Muscle of back (tissue), 11 donors: Measurements from ENCODE around the gene C1orf116. TPM values are rescaled to one million over a fixed set of nuclear protein-coding genes. Genes with fewer than 3 reads are reported as not detected.
"Not testable (repeated sequence)": the region's sequence is repeated elsewhere in the genome, so short reads cannot be mapped to it uniquely, and the experiment has no call there.

Source experiments
- DNase-seq, 3 donors: peaks; one replicate each; pipeline versions ENCODE4 v3.0.0 to v3.0.0-alpha.2; 2013
- polyA plus RNA-seq, 10 donors: library from polyadenylated mRNA; unstranded; fragments of 120-200 nt; gene quantifications; one replicate each; pipeline ENCODE4 v1.2.1, GENCODE V29; 2013; ENCODE audit not compliant: insufficient read length in 10 of 10

C1orf116 gene
- polyA plus RNA-seq, 10 donors, result 0.06 to 3.1 (median 0.11) TPM

DNA sequence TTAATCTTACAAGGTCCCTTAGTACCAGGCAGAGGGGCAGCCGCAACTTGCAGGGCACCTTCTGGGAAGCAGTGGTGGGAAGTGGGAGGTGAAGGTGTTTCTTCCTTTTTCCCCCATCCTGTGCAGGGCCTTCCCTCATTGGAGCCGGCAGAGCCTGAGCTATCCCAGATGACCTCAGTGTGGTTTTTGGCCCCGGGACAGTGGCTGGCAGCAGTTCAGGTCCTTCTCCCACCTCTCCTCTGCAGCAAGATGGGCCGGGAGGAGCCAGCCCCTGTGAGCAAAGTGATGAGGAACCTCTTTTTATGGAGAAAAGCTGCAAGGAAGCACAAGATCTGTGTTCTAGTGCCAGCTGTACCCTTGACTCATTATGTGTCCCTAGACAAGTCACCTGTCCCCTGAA lies 27.3 kb upstream of the C1orf116 start:
- DNase-seq, result no peak

DNA sequence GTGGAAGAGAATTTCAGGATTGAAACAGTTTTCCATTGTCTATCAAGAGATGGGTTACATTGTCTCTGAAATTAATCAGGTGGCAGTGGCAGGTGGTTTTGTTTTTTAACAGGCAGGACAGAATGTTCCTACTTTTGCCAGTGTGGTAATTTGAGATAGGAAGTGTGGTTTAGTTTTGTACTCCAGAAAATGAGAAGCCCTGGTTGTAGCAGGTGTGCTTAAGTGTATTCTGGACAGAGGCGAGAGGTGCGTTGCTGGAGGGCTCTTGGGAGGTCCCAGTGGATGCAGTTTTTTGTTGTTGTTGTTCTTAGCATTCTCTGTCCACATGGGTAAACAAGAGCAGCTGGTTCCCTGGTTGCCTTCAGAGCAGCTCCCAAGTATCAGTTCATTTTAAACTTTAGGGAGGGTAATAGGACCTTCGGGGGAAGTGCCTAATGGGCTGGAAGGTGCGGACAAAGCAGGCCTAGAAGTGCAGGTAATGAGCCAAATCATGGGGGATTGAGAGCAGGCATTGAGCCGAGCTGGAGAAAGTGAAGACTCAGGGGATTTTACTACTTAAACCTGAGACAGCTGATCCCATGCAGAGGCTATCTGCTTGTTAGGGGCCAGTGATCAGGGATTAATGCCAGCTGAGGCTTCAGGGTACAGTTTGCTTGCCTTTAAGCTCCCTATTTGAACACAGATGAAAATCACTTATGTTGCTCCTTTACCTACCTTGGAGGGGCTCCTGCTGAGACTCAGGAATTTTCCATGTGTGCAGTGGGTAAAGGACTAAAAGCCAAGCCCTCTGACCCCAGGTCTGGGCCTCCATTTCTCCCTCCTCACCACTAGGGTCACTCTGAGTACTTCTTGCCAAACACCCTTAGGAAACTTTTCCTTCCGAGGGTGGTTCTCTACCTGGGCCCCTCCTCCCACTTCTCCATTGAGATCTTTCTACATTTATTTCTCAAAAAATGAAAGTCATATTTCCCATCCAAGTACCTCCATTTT lies 26.6 kb upstream of the C1orf116 start:
- DNase-seq, result no peak

DNA sequence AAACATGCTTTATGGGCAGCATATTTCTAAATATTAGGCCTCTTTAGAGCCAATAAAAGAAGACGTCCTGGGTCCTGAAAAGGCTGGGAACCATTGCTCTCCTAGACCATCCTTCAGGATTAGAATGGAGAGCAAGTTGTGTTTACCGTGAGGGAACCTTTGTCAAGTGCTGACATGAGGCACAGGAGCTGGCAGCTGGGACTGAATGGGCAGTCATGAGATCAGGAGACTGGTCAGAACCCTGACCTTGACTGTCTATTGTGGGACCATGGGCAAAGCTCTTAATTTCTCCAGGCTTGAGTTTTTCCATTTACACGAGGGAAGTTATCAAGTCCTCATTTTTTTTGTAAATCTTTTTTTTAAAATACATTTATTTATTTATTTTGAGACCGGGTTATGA lies 25.7 kb upstream of the C1orf116 start:
- no peak for DNase-seq

DNA sequence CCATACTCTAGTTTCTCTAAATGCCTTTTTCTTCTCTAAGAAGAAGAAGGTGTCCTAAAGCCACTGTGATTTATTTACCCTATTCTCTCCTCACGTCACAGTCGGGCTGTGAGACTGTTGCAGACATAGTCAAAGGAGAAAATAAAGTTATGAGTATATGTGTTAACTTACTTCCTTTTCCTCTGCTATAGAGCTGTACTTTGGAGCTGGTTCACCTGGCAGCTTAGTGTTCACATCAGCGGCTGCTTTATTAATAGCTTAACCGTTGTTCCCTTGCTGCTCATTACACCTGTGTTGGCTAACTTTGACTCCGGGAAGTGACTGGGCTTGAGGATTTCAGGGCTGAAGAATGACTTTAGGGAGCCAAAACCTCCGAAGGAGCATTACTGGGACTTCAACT lies 24.1 kb upstream of the C1orf116 start:
- no peak for DNase-seq

DNA sequence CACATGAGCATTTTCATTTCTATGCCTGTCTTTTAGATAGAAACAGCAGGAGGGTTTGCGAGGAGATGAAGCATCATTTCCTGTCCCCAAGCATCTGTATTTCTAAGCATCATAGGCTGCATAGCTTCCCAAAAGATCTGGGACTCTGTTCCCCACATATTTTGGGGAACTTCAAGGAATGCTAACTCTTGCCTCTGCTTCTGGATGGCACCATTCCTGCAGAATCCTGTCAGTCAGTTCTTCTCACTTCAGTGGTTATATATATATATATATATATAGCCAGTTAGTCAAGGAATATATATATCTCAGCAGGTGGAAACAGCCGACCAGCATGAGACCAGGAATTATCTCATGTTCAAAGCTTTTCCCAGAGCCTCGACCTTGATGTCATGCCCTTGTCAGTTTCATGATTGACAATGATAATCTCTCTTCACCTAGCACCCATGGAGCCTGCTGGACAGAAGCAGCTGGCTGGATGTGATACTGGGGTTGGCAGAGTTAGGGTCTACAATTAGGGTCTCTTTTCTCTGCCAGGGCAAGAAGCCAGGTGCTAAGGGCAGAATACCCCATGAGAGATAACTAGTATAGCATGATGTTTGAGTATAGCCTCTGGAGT lies 22.9 kb upstream of the C1orf116 start:
- DNase-seq, result no peak

DNA sequence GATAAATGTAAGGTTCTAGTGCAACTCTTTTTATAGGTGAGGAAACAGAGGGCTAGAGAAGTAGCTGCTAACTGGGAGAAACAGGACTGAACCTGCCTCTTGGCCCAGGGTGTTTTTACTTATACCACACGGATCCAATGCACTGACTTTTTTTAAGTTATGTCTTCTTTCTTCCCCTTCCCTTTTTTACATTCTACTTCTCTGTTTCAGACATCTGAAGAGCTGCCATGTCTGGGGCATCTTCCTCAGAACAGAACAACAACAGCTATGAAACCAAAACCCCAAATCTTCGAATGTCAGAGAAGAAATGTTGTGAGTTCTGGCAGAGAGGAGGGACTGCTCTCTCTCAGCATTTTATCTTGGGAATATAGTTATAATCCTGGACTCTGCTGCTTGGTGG lies 21.9 kb upstream of the C1orf116 start:
- DNase-seq, result no peak

DNA sequence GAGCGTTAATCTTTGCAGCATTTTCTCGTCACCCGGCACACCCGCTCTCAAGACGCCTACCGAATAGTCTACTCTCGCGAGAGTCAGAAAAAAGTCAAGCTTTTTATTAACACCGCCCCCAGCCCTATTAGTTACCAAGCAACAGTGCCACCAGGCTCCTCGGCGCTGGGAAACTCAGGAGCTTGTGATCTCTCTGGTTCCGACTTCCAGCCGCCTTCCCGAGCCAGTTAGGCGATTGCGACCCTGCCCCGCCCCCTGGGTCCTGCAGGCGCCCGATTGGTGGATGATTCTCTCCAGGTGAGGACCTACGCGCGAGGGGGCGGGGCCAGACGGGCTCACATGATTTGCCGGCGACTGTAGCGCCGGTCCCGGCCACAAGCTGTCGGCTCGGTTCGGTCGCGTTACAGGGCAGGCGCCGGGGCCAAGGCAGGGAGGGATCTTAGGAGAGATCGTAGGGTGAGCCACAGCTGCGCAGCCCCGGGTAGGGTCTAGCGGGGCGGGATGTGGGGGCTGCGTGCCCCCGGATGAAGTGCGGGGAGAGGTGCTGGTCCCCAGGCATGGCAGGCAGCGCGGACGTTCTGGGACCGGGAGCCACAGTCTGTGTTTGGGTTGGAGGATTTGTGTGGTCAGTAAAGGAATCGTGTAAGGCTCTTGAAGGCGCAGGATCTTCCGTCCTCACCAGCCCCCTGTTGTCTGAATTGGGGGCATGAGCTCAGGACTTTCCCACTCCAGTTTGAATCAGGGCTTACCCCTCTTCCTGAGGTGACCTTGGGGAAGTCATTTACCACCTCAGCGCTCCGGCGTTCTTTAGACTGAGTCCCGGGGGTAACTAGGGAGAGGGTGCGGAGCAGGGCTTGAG lies 20.6 kb upstream of the C1orf116 start, which contains the start of gene PFKFB2:
TSS of gene PFKFB2 (plus strand) at position 365 of the 859 bp plus-strand sequence. CDS start 1,443 bp downstream, outside the sequence.
- peak; percentile 88 to 95 (median 90) for DNase-seq

DNA sequence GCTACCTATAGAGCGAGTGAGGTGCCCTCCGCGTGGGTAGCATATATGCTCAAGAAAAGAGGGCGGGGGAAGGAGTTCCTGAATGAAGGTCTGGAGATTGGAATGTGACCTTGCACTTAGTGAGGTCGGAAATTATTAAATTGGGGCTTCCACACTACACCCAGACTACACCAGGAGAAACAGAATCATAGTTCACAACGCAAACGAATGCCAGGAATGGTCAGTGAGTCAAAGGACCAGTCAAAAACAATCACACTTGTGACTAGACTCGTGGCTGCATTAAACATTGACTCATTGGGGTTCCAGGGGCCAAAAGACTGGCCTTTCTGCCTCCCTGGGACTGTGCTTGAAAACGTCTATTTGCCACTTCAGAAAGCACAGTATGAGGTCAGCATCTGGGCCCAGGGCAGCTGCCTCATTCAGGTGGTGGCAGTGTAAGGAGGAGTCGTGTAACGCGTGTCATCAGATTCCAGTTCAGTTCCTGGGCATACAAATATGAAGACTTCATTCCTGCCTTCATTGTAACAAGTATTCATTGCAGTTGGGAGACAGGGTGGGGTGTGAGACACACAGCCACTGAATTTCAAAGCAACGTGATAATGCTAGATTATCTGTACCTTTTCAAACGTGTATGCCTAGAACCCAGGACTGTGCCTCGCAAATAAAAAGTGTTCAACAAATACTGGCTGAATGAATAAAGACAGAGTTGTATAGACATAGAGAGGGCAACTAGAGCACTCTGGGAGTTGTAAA lies 18.8 kb upstream of the C1orf116 start, which contains the start of gene YOD1:
TSS of gene YOD1 (minus strand) at position 18 of the 753 bp plus-strand sequence. CDS start 178 bp downstream, outside the sequence.
- no peak for DNase-seq

DNA sequence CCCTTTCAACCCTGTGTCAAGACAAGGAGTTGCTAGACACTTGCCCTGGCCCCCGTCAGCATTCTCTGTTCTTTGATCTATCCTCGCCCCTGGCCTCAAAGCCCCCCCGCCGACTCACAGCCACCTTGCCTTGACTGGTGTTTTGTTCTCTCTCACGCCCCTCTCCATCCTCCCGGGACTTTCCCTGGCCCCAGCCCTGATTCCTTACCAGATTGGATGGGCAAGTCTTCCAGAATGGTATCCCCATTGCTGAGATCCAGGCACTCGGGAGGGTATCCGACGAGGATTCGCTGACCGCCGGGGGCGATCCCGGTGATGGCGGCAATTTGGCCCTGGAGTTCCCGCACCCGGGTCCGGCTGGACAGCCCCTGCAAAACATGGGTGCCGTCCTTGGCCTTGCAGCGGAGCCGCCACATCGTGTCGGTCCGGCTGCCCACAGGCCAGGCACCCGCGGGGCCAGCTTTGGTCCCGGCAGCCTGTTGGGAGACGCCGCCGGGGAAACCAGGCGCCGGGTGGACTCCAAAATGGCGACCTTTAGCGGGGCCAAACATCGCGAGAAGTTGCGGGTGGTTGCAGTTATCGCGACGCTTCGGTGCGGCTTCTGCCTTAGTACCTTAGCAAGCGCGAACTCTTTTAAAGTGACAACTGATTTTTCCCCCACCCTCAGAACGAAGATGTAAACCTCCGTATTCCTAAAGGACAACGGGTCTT lies 18.1 kb upstream of the C1orf116 start:
- peak; percentile 90 to 97 (median 95) for DNase-seq

DNA sequence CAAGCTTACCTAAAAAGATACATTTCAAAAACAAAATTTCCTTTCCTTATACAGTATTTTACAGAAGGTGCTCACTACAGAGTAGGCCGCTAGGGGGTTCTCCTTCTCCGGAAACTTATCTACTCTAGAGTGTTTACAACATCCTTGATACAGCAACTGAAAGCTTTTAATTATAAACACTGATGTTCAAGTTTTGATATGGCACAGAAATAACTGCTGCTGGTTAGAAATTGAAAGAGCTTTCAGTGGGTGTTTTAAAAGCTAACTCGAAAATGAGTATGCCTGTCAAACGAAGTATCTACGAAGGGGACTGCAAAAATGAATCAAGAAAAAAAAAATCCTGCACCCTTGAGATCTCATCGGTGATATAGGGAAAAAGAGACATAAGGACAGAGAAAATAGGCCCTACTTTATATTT lies 17.4 kb upstream of the C1orf116 start:
- DNase-seq, result peak; percentile 39 to 72 (median 49)

DNA sequence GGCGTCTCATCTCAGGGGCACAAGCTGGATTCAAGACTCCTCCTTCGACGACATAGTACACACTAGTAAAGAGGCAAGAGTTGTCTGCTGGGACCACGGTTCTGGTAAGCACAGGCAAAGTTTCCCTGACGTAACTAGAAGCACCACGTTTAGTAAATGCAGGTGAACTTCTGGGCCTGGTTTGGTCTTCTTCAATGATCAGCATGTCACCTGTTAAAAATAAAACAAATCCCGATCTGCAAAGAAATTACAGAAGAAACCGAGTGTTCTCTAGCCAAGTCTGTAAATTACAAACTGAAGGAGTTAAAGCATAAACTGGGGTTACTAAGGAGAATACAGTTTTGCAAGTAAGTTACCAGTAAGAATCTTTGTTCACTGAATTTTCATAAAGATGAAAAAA lies 17.0 kb upstream of the C1orf116 start:
- no peak for DNase-seq

DNA sequence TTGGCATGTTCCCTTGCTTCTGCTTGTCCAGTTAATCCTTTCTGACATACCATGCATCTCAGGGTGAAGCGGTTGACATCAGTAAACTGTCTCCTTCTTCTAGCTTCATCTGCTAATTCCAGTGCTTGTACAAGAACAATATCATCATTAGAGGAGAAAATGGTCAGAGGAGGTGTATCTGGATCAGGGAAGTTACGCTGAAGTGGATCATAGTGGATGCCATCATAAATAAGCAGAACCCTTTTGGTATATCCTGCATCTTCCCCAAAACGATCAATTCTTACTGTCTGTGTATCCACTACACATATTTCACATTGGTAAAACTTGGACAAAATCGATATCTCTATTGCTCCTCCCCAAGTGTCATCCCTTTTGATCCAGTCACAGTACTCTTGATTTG lies 16.5 kb upstream of the C1orf116 start:
- no peak for DNase-seq

DNA sequence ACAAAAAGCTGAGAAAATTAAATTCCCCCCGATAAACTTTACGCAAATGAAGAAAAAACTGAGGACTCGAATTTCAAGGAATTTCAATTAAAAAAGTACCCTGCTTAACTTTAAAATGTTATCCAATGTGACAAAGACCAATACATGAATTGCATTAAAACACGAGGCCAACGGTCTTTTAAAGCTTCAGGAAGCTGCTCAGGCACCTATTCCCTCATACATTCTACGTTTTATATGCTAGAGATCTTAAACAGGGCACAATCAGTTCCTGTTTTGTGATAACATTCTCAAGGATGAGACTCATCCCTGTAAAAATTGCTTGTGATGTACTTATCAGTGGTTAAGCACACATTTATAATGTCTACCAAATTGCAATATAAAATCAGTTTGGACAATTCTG lies 15.5 kb upstream of the C1orf116 start:
- no peak for DNase-seq

DNA sequence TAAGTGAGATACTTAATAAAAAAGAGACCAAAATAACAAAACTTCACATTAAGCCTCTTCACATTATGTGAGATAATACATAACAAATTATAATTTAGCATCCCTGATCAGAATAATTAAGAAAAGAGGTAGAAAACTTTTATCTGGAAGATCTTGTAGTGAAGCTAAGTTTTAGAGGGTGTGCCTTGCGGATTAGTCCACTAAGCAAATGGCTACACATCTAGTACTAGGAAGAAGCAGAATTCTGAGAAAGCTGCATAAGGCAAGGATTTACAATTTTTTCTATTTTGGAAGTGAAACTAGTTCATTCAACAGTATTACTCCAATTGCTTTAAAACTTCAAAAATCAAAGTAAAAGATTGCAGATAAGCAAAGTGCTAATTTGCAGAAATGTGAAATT lies 14.9 kb upstream of the C1orf116 start:
- no peak for DNase-seq

DNA sequence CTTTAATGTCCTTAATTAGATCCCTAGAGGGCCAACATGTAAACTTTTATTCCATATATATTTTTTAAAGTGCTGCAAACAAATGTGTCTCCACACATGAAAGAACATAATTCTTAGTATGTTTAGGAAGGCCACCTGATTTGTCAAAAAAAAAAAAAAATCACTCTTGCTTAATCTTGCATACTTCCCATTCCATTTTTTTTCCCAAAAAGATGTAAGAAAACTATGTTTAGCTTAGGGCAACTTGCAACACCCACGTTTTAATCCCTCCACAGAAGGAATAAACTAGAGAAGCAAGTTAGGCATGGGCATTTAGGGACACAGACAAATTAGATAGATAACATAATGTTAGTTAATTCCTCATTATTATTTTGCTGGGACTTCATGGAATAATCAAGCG lies 12.9 kb upstream of the C1orf116 start:
- no peak for DNase-seq

DNA sequence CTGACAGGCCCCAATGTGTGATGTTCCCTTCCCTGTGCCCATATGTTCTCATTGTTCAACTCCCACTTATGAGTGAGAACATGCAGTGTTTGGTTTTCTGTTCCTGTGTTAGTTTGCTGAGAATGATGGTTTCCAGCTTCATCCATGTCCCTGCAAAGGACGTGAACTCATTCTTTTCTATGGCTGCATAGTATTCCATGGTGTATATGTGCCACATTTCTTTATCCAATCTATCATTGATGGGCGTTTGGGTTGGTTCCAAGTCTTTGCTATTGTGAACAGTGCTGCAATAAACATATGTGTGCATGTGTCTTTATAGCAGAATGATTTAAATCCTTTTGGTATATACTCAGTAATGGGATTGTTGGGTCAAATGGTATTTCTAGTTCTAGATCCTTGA lies 8.8 kb upstream of the C1orf116 start:
- not testable (repeated sequence) for DNase-seq

DNA sequence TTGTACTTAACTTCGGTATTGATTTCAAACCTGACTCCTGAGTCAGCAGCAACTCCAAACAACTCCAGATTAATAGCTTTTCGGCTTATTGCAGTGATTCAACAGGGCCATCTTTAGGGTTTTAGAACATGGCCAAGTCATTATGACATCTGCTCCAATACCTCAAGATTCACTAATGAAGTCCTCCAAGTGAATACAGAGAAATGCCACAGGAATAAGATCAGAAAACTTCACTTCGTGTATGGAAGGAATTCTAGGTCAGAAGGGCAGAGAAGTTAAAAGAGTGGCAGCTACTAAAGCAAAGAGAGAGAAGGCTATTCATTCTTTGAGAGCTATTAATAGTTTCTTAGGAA lies 7.6 kb upstream of the C1orf116 start:
- no peak for DNase-seq

DNA sequence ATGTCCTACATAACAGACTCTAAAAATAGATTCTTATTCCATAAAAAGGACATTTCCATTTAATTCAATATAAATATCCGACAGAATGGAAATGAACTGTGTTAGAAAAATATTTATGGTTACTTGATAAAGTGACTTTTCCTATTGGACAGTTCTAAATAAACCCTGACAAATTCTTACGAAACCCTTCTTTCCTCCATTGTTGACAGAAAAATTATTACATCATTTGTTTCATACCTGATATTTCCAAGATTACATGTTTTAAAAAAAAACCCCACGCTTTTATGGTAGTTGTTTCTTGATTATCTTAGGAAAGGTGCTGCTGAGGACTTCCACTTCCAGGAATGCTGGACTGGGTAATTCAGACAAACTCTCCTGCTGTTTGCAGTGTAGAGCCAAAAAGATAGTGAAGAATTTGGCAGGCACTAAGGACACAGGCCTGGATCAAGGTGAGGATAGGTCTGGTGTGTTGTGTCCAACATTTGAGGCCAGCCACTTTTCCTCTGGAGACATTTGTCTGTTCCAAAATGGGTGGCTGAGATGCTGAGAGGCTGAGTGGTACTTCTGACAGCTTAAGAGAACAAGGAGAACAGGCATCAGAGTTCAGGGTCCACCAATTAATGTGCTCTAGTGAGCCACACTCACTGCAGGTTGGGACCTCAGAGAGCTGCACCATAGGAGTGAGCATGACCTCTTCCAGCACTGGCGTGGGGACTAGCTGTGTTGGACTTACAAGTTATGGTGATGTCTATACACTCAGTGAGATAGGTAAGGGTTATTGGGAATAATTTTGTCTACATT lies 7.0 kb upstream of the C1orf116 start:
- no peak for DNase-seq

DNA sequence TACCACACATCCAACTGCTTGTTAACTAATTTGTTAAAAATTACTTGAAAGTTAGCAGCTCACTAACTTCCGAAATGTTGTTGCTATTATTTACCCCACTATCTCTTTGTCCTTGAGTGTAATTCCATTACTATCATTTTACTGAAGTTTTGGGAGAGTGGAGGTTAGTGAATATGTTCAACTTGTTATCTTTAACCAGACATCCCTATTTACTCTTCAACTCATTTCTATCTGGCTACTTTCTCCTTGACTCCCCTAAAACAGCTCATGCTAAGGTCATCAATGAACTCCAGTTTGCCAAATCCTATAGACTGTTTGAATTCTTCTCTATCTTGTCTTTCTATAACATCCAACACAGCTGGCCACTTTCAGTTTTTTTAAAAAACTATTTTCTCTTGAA lies 4.3 kb upstream of the C1orf116 start:
- DNase-seq, result no peak
